ENCODE results near the gene IL4R. TPM values are rescaled to one million over a fixed set of nuclear protein-coding genes. Genes with fewer than 3 reads are reported as not detected.

IL4R gene
- total RNA-seq, 1 experiment from 2014 or later = 28.9 TPM

- intact Hi-C loops (cut with micrococcal nuclease; ENCODE audit: unreplicated experiment) (no loop called here), in situ Hi-C loops (cut with HindIII; ENCODE audit: low pct_unique_long_range_greater_than_20kb, low sequenced_read_pairs) (no loop called here)
- TF ChIP-seq CTCF (IDR thresholded peaks at IDR 0.05) (no peak), POLR2AphosphoS5 (IDR thresholded peaks at IDR 0.05; ENCODE audit: low read depth, low read length) (no peak), SIN3A (IDR thresholded peaks at IDR 0.05; ENCODE audit: borderline replicate concordance, insufficient read depth, low read depth, low read length) (no peak)
- ChIA-PET CTCF (no interaction called here), POLR2A (no interaction called here)
- Histone ChIP-seq H3K9me3 (ENCODE audit: control insufficient read depth, insufficient read depth, low read depth, low read length) (no peaks in the 10 kb centered on the region), H3K4me1 (ENCODE audit: control insufficient read depth, insufficient read depth, low read length) (peaks cover 14% of the 10 kb centered on the region), H3K36me3 (ENCODE audit: control insufficient read depth, insufficient read depth, low read length) (no peaks in the 10 kb centered on the region; the same call in 1 of the 2 replicates), H3K27ac (ENCODE audit: low read length) (peak overlapping the region; percentile 73), H3K4me3 (ENCODE audit: low read depth in 2 of 2, low read length in 2 of 2) (peak overlapping the region; percentile 78 to 88), H3K27me3 (ENCODE audit: control insufficient read depth, insufficient read depth, low read length) (no peaks in the 10 kb centered on the region)
- BruUV-seq (replicated peaks) = no TSS peak
- DNase-seq (ENCODE audit: low read depth, low spot score) (no peak), ATAC-seq (no peak)
Observed at GRCh38 chr16:27312580-27313421, 973 bp upstream of the IL4R start.

GRCh38 chr16:27314161-27314723, 468 bp downstream of the IL4R start:
- TF ChIP-seq TCF7L2 (IDR thresholded peaks at IDR 0.05; ENCODE audit: low read depth, low read length) = no peak
- TF ChIP-seq CTCF (IDR thresholded peaks at IDR 0.05) = no peak
- TF ChIP-seq POLR2AphosphoS5 (IDR thresholded peaks at IDR 0.05; ENCODE audit: low read depth, low read length) = no peak
- no peak for TF ChIP-seq SIN3A (IDR thresholded peaks at IDR 0.05; ENCODE audit: borderline replicate concordance, insufficient read depth, low read depth, low read length)
- no peak for TF ChIP-seq REST (IDR thresholded peaks at IDR 0.05; ENCODE audit: insufficient read depth in 1 of 2, low read depth in 2 of 2, low read length in 1 of 2)
- no TSS peak for BruUV-seq (replicated peaks)
- ATAC-seq (peak; percentile 15), DNase-seq (ENCODE audit: low read depth, low spot score) (no peak)
- peak overlapping the region; percentile 78 to 88 for H3K4me3 ChIP-seq (ENCODE audit: low read depth in 2 of 2, low read length in 2 of 2)
- H3K27ac ChIP-seq (ENCODE audit: low read length) = peak overlapping the region; percentile 74
- in situ Hi-C loops (cut with HindIII; ENCODE audit: low pct_unique_long_range_greater_than_20kb, low sequenced_read_pairs) (no loop called here), intact Hi-C loops (cut with micrococcal nuclease; ENCODE audit: unreplicated experiment) (no loop called here)
- no peaks in the 10 kb centered on the region for H3K27me3 ChIP-seq (ENCODE audit: control insufficient read depth, insufficient read depth, low read length)
- H3K9me3 ChIP-seq (ENCODE audit: control insufficient read depth, insufficient read depth, low read depth, low read length) = no peaks in the 10 kb centered on the region
- ChIA-PET CTCF (no interaction called here), POLR2A (no interaction called here)
- peaks cover 14% of the 10 kb centered on the region for H3K4me1 ChIP-seq (ENCODE audit: control insufficient read depth, insufficient read depth, low read length)
- no peaks in the 10 kb centered on the region; the same call in 1 of the 2 replicates for H3K36me3 ChIP-seq (ENCODE audit: control insufficient read depth, insufficient read depth, low read length)

Data from Panc1 (cell line).